Measurements from ENCODE around the gene MAGOH.

- TF ChIP-seq CTCF (IDR thresholded peaks at IDR 0.05) (no peak), POLR2A (IDR thresholded peaks at IDR 0.05) (no peak), EP300 (IDR thresholded peaks at IDR 0.05) (no peak), POLR2AphosphoS5 (IDR thresholded peaks at IDR 0.05) (no peak)
Observed at GRCh38 chr1:53210352-53210751, 28.0 kb downstream of the MAGOH start.

Data from stomach (tissue), 4 donors.